Activated CD4-positive, CD25-positive, alpha-beta regulatory T cell treated with anti-CD3 and anti-CD28 coated beads, Interleukin-2, amount 50 U/mL, for 72 hours (primary cell): ENCODE measurements around the gene CALCA.

Source experiments
- DNase-seq: peaks from one replicate; pipeline ENCODE4 v3.0.0; 2021

The CALCA gene

DNA sequence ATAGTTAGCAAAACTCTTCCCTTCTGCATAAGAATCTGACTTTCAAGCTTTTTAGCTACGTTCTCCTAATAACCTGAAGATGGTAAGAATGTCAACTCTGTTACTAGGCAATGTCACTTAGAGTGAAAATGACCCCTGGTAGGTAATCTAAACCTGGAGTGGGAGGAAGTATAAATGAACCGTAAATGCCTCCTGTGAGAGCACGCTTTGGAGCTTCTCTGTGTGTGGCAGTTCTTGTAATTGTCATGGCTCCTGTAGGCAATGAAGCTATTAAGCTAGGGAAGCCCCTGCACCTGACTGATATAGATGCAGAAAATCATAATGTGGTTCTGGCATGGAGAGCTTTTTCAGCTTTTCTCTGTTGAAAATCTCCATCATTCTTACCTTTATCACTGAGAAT, 29.4 kb downstream of the CALCA start:
- DNase-seq, result no peak

GRCh38 chr11:14938936-14939335, 33.2 kb downstream of the CALCA start:
- no peak for DNase-seq

DNA sequence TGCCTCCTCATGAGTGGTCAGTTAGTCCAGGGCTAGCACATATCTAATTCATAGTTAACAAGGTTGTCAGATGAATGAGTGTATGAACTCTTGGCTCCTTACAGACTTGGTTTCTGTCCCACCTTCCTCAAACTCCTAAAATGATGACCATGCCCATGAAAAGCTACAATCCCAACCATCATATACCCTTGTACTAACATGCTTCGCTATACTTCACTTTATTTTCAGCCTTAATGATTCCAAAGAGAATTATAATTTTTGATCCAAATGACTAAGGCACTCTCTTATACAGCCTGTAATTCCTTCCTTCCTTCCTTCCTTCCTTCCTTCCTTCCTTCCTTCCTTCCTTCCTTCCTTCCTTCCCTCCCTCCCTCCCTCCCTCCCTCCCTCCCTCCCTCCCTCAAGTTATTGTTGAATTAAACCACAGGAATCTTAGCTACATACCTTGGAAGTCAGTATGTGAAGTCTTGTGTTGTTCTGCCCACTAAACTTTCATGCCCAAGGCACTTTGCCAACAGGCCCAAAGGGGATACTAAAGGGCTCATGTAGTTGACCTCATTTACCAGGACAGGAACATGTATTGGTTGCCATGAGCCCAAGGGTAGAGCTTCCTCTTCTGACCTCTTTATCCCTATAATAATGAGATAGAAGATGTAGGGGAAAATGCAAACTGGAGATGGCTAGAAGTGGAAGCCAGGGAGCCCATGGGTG, 37.4 kb downstream of the CALCA start:
- no peak for DNase-seq

DNA sequence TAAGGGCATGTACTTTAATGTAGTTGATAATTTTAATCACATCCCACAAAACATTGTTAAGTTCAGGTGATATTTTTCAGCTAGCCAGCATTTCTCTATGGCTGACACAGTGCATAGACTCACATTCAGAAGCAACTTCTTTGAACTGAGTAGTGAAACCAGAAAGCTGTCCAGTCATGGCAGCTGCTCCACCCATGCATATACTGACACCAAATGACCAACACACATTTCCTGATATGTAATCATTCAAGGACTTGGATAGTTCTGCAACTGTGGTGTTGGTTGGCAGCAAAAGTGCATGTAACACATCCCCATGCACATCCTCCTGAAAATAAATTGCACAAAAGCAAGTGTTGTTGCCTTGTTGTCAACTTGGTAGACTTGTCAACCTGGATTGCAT, 39.7 kb downstream of the CALCA start:
- DNase-seq, result no peak

DNA sequence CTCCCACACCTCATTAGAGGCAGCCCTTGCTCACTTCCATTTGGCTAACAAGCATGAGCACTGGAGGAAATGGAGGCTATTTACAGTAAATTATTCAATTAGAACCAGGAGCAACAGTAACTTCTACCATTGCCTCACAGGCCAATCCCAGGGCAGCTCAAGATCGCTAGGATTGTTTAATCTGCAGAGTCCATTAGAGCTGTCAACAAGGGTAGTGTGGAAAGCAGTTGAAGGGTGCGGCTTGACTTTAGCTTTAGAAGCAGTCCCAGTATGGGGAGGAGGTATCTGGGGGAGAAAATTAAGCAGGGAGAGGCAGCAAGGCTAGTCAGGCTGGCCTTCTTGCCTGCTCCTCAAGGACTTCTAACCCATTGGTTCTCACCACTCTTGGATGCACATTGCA, 41.8 kb downstream of the CALCA start:
- no peak for DNase-seq

GRCh38 chr11:14927146-14927545, 45.0 kb downstream of the CALCA start:
- no peak for DNase-seq

DNA sequence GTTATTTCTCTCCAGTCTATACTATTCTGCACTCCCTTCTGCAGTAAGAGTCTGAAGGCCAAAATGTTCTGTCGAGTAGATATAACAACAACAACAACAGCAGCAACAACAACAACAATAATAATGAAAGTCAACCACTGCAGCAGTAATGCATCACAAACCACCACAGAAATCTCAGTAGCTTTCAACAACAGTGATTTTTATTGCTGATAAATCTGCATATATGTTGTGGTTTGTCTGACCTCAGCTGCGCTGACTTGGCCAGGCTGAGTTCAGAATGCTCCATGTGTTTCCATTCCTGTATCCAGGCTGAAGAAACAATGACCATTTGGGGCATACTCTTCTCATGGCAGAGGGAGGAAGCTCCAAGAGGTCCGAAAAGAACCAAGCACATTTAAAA, 47.8 kb downstream of the CALCA start:
- DNase-seq, result no peak
